ENCODE data around the gene MORF4L1.
"Not testable (repeated sequence)": the region's sequence is repeated elsewhere in the genome, so short reads cannot be mapped to it uniquely, and the experiment has no call there.

Gene MORF4L1

GRCh38 chr15:78859971-78860719, 12.5 kb upstream of the MORF4L1 start:
- peak; percentile 69 to 72 for DNase-seq

DNA sequence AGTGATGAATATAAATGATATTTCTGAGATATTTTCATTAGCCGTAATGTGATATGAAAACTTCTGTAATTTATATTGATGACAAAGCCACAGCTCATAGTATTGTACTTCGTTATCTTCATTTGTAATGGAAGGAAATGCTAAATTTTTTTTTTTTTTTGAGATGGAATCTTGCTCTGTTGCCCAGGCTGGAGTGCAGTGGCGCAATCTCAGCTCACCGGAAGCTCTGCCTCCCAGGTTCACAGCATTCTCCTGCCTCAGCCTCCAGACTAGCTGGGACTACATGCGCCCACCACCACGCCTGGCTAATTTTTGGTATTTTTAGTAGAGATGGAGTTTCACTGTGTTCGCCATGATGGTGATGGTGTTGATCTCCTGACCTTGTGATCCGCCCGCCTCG, 7.1 kb upstream of the MORF4L1 start:
- not testable (repeated sequence) for DNase-seq

GRCh38 chr15:78866031-78866430, 6.7 kb upstream of the MORF4L1 start:
- not testable (repeated sequence) for DNase-seq

- no peak for DNase-seq
Measured at GRCh38 chr15:78866803-78867202, 5.9 kb upstream of the MORF4L1 start.

GRCh38 chr15:78868366-78868765, 4.3 kb upstream of the MORF4L1 start:
- no peak for DNase-seq

DNA sequence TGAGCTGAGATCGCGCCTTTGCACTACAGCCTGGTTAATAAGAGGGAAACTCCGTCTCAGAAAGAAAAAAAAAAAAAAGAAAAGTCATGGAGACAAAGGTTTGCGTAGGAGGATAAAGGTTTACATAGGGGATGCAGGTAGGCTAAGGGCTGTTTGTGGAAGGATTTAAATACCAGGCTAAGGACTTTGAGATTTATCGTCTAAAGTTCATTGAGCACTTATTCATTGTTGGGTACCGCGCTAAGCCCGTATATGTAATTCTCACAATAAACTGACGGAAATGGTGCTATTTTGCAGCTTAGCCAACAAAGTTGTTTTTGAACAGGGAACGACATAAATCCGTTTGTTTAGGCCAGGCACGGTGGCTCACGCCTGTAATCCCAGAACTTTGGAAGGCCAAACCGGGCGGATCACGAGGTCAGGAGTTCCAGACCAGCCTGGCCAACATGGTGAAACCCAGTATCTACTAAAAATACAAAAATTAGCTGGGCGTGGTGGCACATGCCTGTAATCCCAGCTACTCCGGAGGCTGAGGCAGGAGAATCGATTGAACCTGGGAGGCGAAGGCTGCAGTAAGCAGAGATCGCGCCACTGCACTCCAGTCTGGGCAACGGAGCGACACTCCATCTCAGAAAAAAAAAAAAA, 1.1 kb upstream of the MORF4L1 start:
- DNase-seq = not testable (repeated sequence)

DNA sequence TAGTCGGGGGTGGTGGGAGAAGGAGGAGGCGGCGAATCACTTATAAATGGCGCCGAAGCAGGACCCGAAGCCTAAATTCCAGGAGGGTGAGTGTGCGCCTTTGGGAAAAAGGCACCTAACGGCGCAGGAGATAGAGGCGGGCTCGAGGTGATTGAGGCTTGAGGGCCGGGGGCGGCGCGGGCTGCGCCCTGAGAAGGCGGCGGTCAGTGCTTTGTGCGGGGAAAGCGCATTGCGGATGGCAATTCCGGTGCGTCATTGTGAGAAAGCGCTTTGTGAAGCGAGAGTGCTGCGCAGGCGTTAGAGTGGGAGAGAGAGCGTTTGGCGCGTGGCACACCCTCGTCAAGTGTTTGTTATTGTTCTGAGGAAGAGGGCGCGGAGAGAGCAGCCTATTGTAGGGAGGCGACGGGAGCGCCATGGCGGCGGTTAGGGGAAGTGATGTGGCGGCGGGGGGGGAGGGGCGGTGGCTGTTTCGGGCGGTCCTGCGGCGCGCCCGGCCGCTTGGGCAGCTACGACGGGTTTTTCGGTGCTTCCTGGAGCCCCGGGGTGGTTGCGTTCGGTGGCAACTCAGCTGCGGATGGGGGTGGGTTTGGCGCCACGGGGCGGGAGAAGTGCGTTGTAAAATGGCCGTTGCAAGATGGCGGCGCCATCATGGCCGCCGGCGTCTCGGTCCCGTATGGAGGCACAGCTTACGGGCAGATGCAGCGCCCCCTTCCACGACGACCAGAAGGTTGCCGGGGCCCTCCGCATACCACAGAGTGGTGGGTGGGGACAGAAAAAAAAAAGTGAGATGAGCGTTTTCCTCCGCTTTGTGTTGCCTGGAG, 492 bp downstream of the MORF4L1 start:
- DNase-seq = peak; percentile 87 to 92

DNA sequence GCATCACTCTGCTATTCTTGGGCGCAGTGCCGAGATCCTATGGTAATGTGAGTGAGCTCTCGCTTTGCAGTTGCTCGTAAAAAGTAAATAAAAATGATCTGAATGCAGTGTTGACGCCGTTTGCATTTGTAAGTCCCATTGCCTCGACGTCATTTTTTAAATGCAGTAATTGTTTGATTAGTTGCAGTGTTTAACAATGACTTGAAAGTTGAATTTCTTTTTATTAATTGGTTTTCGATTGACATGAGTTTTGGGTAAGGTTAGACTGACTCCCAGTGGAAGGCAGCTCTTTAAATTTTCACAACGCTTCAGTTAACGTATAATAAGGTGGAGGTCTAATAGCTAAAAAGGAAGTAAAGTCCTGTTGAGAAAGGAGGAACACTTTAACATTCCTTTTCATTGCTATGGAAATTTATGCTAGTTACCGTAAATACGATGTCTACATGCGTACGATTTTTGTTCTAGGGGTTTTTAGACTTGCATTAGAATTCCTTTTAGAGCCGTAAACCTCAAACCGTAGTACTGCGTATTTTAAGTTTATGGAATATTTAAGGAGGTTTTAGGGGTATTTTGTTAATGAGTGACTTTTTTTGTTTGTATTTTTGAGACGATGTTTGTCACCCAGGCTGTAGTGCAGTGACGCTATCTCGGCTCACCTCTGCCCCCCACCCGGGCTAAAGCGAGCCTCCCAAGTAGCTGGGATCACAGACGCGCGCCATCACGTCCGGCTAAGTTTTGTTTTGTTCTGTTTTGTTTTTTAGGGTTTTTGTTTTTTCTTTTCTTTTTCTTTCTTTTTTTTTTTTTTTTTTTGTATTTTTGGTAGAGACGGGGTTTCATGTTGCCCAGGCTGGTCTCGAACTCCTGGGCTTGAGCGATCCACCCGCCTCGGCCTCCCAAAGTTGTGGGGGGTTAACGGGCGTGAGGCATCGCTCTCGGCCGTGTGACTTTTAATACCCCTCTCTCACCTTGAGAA, 1.4 kb downstream of the MORF4L1 start:
- peak; percentile 16 to 24 for DNase-seq

DNA sequence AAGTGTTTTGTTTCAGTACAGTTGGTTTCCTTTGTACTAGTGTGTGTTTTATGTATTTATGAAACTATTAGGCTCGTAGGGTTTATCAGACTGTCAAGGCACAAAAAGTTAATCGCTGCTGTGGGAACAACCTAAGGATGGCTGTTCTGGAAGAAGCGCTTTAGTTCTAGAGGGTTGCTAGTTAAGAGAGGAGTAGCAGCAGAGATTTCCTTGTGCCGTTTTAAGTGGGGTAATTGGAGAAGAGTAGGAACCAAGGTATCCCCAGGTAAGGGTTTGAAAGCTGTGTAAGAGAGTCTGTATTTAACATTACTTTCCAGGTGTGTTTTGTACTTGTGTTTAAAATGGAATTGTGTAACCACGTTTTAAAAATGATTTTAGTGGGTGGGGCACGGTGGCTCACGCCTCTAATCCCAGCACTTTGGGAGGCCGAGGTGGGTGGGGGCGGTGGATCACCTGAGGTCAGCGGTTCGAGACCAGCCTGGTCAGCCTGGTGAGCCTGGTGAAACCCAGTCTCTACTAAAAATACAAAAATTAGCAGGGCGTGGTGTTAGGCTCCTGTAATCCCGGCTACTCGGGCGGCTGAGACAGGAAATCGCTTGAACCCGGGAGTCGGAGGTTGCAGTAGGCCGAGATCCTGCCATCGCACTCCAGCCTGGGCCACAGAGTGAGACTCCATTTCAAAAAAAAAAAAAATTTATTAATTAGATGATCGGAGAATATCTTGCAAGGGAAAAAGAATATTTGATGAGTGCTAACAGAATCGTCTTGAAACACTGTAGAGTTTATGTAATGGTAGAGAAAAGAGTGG, 2.6 kb downstream of the MORF4L1 start:
- DNase-seq = no peak

- DNase-seq = not testable (repeated sequence)
Measured at GRCh38 chr15:78876954-78877353, 4.3 kb downstream of the MORF4L1 start.

DNA sequence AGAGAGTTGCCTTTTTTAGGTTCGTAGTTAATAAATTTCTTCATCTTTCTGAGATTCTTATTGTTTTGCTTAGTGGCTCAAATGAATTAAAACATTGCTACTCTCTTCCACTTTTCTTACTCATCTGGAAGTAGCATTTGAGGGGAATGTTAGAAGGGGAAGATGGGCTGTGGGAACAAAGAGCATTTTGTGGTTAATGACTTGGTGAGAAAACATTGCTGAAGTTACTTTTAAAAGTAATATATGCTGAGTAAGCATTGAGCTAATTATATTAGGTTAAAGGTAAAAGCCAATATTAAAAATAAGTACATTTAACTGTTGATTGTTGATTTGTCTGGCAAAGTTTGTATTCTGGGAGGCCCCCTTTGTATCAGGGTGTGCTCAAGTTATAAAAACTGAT, 5.7 kb downstream of the MORF4L1 start:
- DNase-seq = no peak

DNA sequence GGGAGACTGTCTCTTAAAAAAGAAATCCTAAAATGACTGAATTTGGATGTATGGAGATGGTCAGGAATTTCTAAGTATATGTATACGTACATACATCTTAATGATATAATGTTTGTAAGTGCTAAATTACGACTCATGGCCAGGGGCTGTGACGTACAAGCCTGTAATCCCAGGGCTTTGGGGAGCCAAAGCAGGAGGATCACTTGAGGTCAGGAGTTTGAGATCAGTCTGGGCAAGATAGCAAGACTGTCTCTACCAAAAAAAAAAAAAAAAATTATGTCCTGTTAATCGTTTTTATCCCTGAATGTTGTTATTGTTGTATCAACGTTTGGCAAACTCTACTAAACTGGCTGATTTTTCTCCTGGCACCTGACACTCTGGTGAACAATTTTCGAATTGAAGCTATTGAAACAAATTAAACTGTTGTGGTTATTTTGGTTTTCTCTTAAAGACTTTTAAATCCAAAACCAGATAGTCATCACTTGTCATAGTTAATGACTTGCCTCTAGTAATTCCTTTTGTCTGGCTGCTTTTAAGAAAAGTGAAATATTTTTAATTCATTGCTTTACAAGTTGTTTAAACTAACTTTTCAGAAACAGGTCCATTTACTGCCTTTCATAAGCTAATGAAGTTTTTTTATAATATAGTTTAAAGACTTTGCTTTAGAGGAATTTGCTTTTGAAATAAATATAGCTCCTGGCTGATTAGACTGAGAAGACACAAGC, 7.0 kb downstream of the MORF4L1 start:
- DNase-seq = no peak

GRCh38 chr15:78880242-78880533, 7.5 kb downstream of the MORF4L1 start:
- no peak for DNase-seq

GRCh38 chr15:78880813-78881212, 8.1 kb downstream of the MORF4L1 start:
- DNase-seq = no peak

DNA sequence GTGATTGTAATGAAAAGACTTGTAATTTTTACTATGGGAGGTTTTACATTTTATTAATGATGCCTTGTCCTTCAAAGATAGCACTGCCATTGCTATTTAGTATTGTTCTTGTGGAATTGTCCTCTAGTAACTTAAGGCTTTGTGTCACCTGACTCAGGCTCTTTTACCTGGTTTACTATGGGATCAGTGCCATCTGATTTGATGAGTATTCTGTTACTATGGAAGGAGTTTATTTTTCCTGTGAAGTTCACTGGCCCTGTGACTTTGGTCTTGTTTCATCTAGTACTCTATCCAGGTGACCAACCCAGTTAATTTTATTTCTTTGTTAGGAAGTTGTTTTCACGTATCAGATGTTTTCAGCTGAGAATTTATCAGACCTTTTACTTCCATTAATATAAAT, 9.0 kb downstream of the MORF4L1 start:
- DNase-seq = no peak

GRCh38 chr15:78889000-78889399, 16.3 kb downstream of the MORF4L1 start:
- DNase-seq = no peak

- no peak for DNase-seq
Measured at GRCh38 chr15:78893538-78893937, 20.8 kb downstream of the MORF4L1 start.

- no peak for DNase-seq
Measured at GRCh38 chr15:78895471-78895870, 22.8 kb downstream of the MORF4L1 start.

- DNase-seq = no peak
Measured at GRCh38 chr15:78898540-78898939, 25.9 kb downstream of the MORF4L1 start.

- DNase-seq = not testable (repeated sequence)
Measured at GRCh38 chr15:78900819-78901533, 28.3 kb downstream of the MORF4L1 start.

Measured in stimulated activated CD4-positive, alpha-beta T cell treated with anti-CD3 and anti-CD28 coated beads, Interleukin-4, amount 100 ng/mL, for 4 hours (primary cell).